Activated B cell treated with CpG ODN at 0.5 μM for 24 hours (primary cell): ENCODE measurements around the gene CYB561D1. TPM values are rescaled to one million over a fixed set of nuclear protein-coding genes. Genes with fewer than 3 reads are reported as not detected.

ENCODE experiments used
- ATAC-seq: fragments of 200-7000 bp; cut with Tn5 transposase; one replicate; pipeline ENCODE4 v1.10.0; 2021; ENCODE audit warnings: low read depth, mild to moderate bottlenecking, moderate library complexity
- CTCF ChIA-PET: fragments of 350-600 bp; sonication (Branson Sonifier 250); formaldehyde crosslinking; loops from one replicate; lab custom pipeline; 2021; ENCODE audit warnings: antibody characterized with exemption; lab: Charles Lee
- POLR2A ChIA-PET: fragments of 350-600 bp; sonication (Branson Sonifier 250); formaldehyde crosslinking; loops from one replicate; lab custom pipeline; 2021; ENCODE audit warnings: antibody characterized with exemption; lab: Charles Lee
- DNase-seq: peaks from one replicate; pipeline ENCODE4 v3.0.0; 2022
- H3K27ac Mint-ChIP-seq: one replicate; pipeline ENCODE4 v1.8.0; 2020; ENCODE audit warnings: mixed read lengths
- H3K27me3 Mint-ChIP-seq: one replicate; pipeline ENCODE4 v1.8.0; 2021; ENCODE audit warnings: mixed read lengths
- H3K36me3 Mint-ChIP-seq: one replicate; pipeline ENCODE4 v1.8.0; 2021; ENCODE audit warnings: low read depth, mixed read lengths
- H3K4me1 Mint-ChIP-seq: one replicate; pipeline ENCODE4 v1.8.0; 2021; ENCODE audit warnings: mixed read lengths
- H3K4me3 Mint-ChIP-seq: one replicate; pipeline ENCODE4 v1.8.0; 2020; ENCODE audit warnings: mild to moderate bottlenecking, mixed read lengths
- H3K9me3 Mint-ChIP-seq: one replicate; pipeline ENCODE4 v1.8.0; 2020; ENCODE audit warnings: mixed read lengths
- CTCF ChIP-seq: fragments of 200-600 bp; IDR thresholded peaks from one replicate; pipeline ENCODE4 v1.8.0; 2022; ENCODE audit warnings: antibody characterized with exemption, mild to moderate bottlenecking
- intact Hi-C: fragments of 100-400 bp; cut with micrococcal nuclease; formaldehyde crosslinking; loops from one replicate; pipeline ENCODE4 v1.15.1; 2024
- total RNA-seq: library from RNA; stranded (reverse); gene quantifications from 2 replicates; pipeline ENCODE4 v1.2.3, GENCODE V29; 2022

The CYB561D1 gene
- total RNA-seq, 1 donor from 2014 or later = 18.1 TPM

DNA sequence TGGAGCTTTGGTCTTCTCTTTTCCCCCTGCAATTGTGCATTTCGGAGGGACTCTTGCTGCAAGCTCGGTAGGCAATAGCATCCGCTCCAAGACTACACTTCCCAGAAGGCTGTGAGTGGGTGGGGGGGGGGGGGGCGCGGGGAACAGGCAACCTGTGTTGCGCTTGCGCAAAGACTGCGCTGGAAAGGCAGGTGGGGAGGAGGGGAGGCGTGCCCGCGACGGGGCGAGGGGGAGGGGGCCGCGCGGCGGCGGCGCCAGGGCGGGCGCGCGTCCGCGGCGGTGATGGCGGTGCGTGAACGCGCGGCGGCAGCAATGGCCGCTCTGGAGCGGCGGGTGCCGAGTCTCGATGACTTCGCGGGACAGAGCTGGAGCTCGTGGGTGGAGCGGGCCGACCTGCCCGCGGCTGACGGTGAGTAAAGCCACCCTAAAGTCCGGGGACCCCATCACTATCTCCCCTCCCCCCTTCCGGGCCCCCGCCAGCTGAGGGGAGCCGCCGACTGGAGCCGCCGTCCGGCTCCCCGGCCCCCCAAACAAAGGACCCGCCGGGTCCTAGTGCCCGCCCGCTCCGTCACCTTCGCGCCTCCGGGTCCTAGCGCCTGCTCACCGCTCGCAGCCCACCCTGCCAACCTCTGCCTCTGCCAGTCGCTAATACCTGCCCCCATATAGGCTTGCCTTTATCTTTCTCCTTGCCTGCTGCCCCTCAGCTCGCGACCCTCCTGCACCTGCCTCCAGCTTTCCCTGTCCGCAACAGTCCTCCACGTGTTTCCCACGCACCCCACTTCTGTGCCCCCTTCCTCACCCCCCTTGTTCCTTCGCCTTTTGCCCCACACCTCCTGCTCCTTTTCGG is 10.0 kb upstream of the CYB561D1 start, which contains the start of gene ATXN7L2:
Gene ATXN7L2 (plus strand): TSS at position 234 of the 847 bp plus-strand sequence. CDS start 49 bp downstream, at position 283.
- Mint-ChIP-seq H3K4me1 (peaks cover 27% of the 10 kb centered on the region), H3K27me3 (peaks cover 16% of the 10 kb centered on the region), H3K36me3 (peaks cover 25% of the 10 kb centered on the region), H3K9me3 (no peaks in the 10 kb centered on the region), H3K27ac (peak within 1 kb of the TSS; percentile 91), H3K4me3 (peak within 1 kb of the TSS; percentile 94)
- no peak for TF ChIP-seq CTCF
- peak; percentile 79 for ATAC-seq
- intact Hi-C loops = loop anchor here (1.0 to 5.0 kb wide), 6 partner anchors 10 to 500 kb away; partner anchors contain the start of genes AHCYL1, CELSR2, CYB561D1 and GNAI3
- peak; percentile 90 for DNase-seq
- POLR2A ChIA-PET = interaction anchor here (0.6 to 2.5 kb wide), 19 partner anchors 10 to 792 kb away, joined by 3 to 34 read pairs (median 4); partner anchors contain the start of genes AMIGO1, AMPD2, CYB561D1 and GNAI3
- CTCF ChIA-PET = interaction anchor here (0.7 to 4.6 kb wide), 8 partner anchors 9 to 206 kb away, joined by 3 to 31 read pairs (median 4); partner anchors contain the start of genes CYB561D1, GNAI3 and PSMA5

DNA sequence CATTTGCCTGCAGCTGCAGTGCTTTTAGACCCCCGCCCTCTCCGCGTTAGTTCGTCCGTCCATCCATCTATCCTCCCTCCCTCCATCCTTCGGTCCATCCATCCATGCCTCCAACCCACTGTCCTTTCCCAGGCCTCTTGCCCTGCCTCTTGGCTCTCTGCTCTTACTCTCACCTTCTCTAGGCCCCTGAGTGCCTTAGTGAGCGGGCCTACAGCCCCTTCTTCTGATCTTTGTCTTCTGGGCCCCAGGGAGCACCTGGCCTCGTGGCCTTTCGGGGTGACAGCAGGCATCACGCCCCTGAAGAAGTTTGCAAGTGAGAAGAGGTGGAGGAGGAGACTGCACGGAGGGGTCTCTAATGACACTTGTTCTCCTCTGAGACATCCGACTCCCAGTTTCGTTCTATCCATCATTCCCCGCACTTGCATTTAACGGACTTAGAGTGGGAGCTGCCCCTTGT is 9.3 kb upstream of the CYB561D1 start:
- Mint-ChIP-seq H3K36me3 (peaks cover 27% of the 10 kb centered on the region), H3K4me1 (peaks cover 27% of the 10 kb centered on the region), H3K9me3 (no peaks in the 10 kb centered on the region), H3K27me3 (peaks cover 11% of the 10 kb centered on the region), H3K27ac (peak overlapping the region; percentile 91), H3K4me3 (peak overlapping the region; percentile 94)
- intact Hi-C loops = loop anchor here (1.0 to 5.0 kb wide), 2 partner anchors 202 to 235 kb away; partner anchors contain the start of genes CELSR2 and PSRC1
- POLR2A ChIA-PET = interaction anchor here (1.0 to 2.5 kb wide), 12 partner anchors 9 to 527 kb away, joined by 3 to 34 read pairs (median 8); partner anchors contain the start of genes CYB561D1, GNAI3, PSMA5 and PSRC1
- no peak for ATAC-seq
- no peak for DNase-seq
- CTCF ChIA-PET = interaction anchor here (1.6 to 4.6 kb wide), 4 partner anchors 9 to 64 kb away, joined by 6 to 31 read pairs (median 12); partner anchors contain the start of genes CYB561D1 and GNAI3
- no peak for TF ChIP-seq CTCF

- H3K27ac Mint-ChIP-seq = peak overlapping the region; percentile 91
- DNase-seq (no peak), ATAC-seq (no peak)
- intact Hi-C loops = no loop called here
- POLR2A ChIA-PET = interaction anchor here (0.7 to 2.5 kb wide), 7 partner anchors 9 to 527 kb away, joined by 3 to 15 read pairs (median 4); partner anchors contain the start of genes AMIGO1, CYB561D1, SARS1 and TMEM167B
- H3K36me3 Mint-ChIP-seq = peaks cover 27% of the 10 kb centered on the region
- no peaks in the 10 kb centered on the region for H3K9me3 Mint-ChIP-seq
- H3K27me3 Mint-ChIP-seq = peaks cover 9% of the 10 kb centered on the region
- peak overlapping the region; percentile 94 for H3K4me3 Mint-ChIP-seq
- CTCF ChIA-PET = interaction anchor here (1.6 to 4.6 kb wide), 4 partner anchors 8 to 64 kb away, joined by 6 to 31 read pairs (median 12); partner anchors contain the start of genes CYB561D1 and GNAI3
- peaks cover 27% of the 10 kb centered on the region for H3K4me1 Mint-ChIP-seq
- TF ChIP-seq CTCF = no peak
These were observed 8.9 kb upstream of the CYB561D1 start for GRCh38 chr1:109485001-109485400.

DNA sequence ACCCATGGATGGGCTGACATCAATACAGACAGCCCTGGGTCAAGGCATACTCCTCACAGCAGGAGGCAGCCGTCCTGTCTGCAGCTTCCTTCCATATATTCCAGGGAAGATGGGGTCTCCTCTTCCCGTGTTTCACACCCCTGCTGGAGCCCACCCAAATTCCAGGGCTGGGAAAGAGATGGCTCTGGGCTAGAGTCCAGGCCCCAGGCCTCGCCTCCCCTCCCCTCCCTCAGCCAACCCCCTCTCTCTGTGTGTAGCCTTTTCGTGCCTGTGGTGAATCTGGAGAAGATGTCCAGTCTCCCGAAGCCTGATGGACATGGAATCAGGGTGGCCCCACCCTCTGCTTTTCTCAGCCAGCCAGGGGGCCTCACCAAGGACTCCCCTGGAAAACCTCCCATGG is 6.6 kb upstream of the CYB561D1 start:
- no peak for TF ChIP-seq CTCF
- Mint-ChIP-seq H3K27ac (no peak overlapping the region), H3K36me3 (peaks cover 29% of the 10 kb centered on the region), H3K27me3 (no peaks in the 10 kb centered on the region), H3K4me1 (peaks cover 34% of the 10 kb centered on the region), H3K9me3 (no peaks in the 10 kb centered on the region), H3K4me3 (no peak overlapping the region)
- ChIA-PET CTCF (interaction anchor here (3.4 kb wide), 1 partner anchor 45 kb away, joined by 17 read pairs; no protein-coding TSS in a partner anchor), POLR2A (no interaction called here)
- ATAC-seq = no peak
- intact Hi-C loops = no loop called here
- no peak for DNase-seq
